GM18909 (cell line): ENCODE data around the gene ADAD2.

Experiments used
- ATAC-seq: cut with Tn5 transposase; IDR thresholded peaks from one replicate; pipeline ENCODE4 v1.9.1; 2021; ENCODE audit warnings: mild to moderate bottlenecking; ENCODE audit not compliant: unreplicated experiment, poor library complexity

Gene ADAD2

GRCh38 chr16:84244728-84245127, 53.8 kb downstream of the ADAD2 start:
- ATAC-seq = no peak

DNA sequence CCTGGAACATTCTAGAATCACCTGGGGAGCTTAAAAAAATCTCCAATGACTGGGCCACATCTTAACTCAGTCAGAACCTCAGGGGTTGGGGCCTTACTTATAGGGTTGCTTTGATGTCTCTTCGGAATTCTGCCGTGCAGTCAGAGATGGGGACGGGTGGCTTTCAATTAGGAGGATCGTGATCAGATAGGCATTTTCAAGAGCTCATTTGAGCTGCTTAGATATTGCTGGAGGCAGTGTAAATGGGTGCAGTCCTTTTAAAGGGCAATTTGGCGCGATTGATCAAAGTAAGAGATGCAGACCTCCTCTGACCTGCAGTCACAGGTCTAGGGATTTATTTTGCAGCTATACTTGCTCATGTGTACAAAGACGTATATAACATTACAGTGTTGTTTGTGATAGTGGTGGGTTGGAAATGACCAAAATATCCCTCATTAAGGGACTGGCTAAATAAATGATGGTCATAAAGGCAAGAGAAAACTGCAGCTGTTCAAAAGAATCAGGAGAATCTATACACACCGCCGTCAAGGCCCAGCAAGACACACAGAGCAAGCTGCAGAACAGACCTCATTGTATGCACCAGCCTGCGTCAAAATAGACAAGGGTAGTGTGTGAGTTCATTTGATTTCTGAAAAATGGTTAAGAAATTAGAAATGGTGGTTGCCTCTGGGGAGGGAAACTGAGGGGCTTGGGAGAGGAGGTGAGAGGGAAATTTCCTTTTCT, 55.2 kb downstream of the ADAD2 start:
- no peak for ATAC-seq

- ATAC-seq = no peak
Observed at GRCh38 chr16:84246679-84247077, 55.7 kb downstream of the ADAD2 start.
